ENCODE data around the gene PLEKHH1.

The PLEKHH1 gene

DNA sequence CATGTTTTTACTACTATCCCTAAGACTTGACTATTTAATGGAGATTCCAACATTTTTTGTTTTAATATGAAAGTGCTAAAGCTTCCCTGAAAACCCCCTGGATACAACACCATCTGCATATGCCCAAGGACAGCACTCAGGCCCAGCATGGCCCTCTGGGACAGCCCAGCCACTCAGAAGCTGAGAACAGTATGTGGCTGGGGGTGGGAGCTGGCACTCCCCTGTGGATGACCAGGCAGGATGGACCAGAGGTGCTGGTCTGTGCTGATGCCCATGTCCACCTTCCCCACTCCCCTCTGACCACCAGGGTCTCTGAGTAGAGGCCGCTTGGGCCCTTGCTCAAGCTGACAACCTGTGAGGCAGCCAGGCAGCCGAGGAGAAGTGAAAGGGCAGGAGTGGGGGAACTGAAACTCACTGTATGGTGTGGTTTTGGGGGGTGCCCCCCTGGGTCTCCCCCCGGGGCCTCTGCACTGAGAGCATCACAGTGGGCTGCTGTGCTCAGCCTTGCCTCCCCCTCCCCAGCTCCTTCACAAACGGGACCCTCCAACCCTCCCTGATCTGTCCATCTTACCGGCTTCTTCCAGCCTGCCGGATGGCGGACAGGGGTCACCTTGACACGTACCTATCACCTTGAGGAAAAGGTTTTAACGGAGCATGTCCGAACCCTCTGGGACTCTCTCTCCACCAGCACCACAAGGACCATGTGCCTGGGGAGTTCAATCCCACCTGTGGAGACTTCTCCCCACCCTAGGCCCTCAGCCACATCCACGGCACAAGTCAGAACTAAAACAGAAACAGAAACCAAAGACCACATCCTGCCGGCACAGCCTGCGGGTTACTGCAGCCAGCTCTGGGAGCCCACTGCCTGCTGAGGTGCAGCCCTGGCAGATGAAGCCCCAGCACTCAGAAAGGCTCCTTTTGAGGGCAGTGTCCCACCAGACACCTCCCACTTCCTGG is 44.9 kb upstream of the PLEKHH1 start, which contains the start of gene TMEM229B:
TSS of gene TMEM229B (minus strand) at position 785 of the 957 bp plus-strand sequence. CDS start 14,798 bp downstream, outside the sequence.
- Histone ChIP-seq H3K4me3 (replicated peaks; ENCODE audit: low read depth, low read length) (peak within 1 kb of the TSS; percentile 22), H3K36me3 (ENCODE audit: control insufficient read depth, insufficient read depth, low read length) (no peaks in the 10 kb centered on the region), H3K27me3 (replicated peaks; ENCODE audit: control insufficient read depth, insufficient read depth, low read length) (no peaks in the 10 kb centered on the region)
- no peak for TF ChIP-seq CTCF (IDR thresholded peaks at IDR 0.05; ENCODE audit: insufficient read depth, low read length, poor library complexity, severe bottlenecking)
- DNase-seq (ENCODE audit: extremely low read depth, insufficient read length) = peak; percentile 90

DNA sequence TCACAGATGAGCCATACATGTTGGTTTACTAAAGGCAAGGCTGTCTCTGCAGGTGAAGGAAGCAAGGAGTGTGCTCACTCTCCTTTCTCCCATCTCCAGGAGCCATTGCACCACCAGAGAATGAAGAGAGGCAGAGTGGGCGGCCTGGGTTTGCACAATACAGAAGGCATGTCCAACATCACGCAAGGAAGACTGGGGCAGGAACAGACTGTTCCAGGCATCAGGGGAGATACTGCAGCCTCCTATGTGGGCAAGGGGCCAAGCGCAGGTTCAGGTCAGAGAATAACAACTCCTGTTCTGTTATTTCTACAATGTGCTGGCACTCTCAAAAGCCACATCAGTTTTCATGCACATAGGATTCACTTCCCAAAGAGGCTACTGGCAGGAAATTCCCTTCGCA is 42.9 kb upstream of the PLEKHH1 start:
- no peaks in the 10 kb centered on the region for H3K27me3 ChIP-seq (replicated peaks; ENCODE audit: control insufficient read depth, insufficient read depth, low read length)
- no peak for TF ChIP-seq CTCF (IDR thresholded peaks at IDR 0.05; ENCODE audit: insufficient read depth, low read length, poor library complexity, severe bottlenecking)
- H3K4me3 ChIP-seq (replicated peaks; ENCODE audit: low read depth, low read length) = no peak overlapping the region
- no peaks in the 10 kb centered on the region for H3K36me3 ChIP-seq (ENCODE audit: control insufficient read depth, insufficient read depth, low read length)
- no peak for DNase-seq (ENCODE audit: extremely low read depth, insufficient read length)

GRCh38 chr14:67491285-67491684 is 41.8 kb upstream of the PLEKHH1 start:
- no peak for DNase-seq (ENCODE audit: extremely low read depth, insufficient read length)
- Histone ChIP-seq H3K27me3 (replicated peaks; ENCODE audit: control insufficient read depth, insufficient read depth, low read length) (no peaks in the 10 kb centered on the region), H3K36me3 (ENCODE audit: control insufficient read depth, insufficient read depth, low read length) (no peaks in the 10 kb centered on the region), H3K4me3 (replicated peaks; ENCODE audit: low read depth, low read length) (no peak overlapping the region)
- TF ChIP-seq CTCF (IDR thresholded peaks at IDR 0.05; ENCODE audit: insufficient read depth, low read length, poor library complexity, severe bottlenecking) = no peak

GRCh38 chr14:67491741-67492507 is 41.2 kb upstream of the PLEKHH1 start:
- H3K27me3 ChIP-seq (replicated peaks; ENCODE audit: control insufficient read depth, insufficient read depth, low read length) = no peaks in the 10 kb centered on the region
- no peaks in the 10 kb centered on the region for H3K36me3 ChIP-seq (ENCODE audit: control insufficient read depth, insufficient read depth, low read length)
- no peak for TF ChIP-seq CTCF (IDR thresholded peaks at IDR 0.05; ENCODE audit: insufficient read depth, low read length, poor library complexity, severe bottlenecking)
- no peak for DNase-seq (ENCODE audit: extremely low read depth, insufficient read length)
- H3K4me3 ChIP-seq (replicated peaks; ENCODE audit: low read depth, low read length) = no peak overlapping the region

- Histone ChIP-seq H3K36me3 (ENCODE audit: control insufficient read depth, insufficient read depth, low read length) (no peaks in the 10 kb centered on the region), H3K4me3 (replicated peaks; ENCODE audit: low read depth, low read length) (no peak overlapping the region), H3K27me3 (replicated peaks; ENCODE audit: control insufficient read depth, insufficient read depth, low read length) (no peaks in the 10 kb centered on the region)
- no peak for TF ChIP-seq CTCF (IDR thresholded peaks at IDR 0.05; ENCODE audit: insufficient read depth, low read length, poor library complexity, severe bottlenecking)
- DNase-seq (ENCODE audit: extremely low read depth, insufficient read length) = no peak
These were observed 40.6 kb upstream of the PLEKHH1 start for GRCh38 chr14:67492538-67492937.
